GM21367 (cell line): ENCODE measurements around the gene SCRN2.

Experiments used
- ATAC-seq: cut with Tn5 transposase; IDR thresholded peaks from one replicate; pipeline ENCODE4 v1.9.1; 2021; ENCODE audit not compliant: unreplicated experiment

Gene SCRN2

GRCh38 chr17:47808036-47808829 is 32.8 kb downstream of the SCRN2 start:
- ATAC-seq = no peak

GRCh38 chr17:47807421-47807820 is 33.7 kb downstream of the SCRN2 start:
- no peak for ATAC-seq

GRCh38 chr17:47806913-47807255 is 34.2 kb downstream of the SCRN2 start:
- ATAC-seq = no peak

- no peak for ATAC-seq
Observed at GRCh38 chr17:47806026-47806912, 34.8 kb downstream of the SCRN2 start.

- no peak for ATAC-seq
Observed at GRCh38 chr17:47804461-47804860, 36.6 kb downstream of the SCRN2 start.

- ATAC-seq = no peak
Observed at GRCh38 chr17:47803751-47804150, 37.3 kb downstream of the SCRN2 start.

- no peak for ATAC-seq
Observed at GRCh38 chr17:47803201-47803600, 37.9 kb downstream of the SCRN2 start.

GRCh38 chr17:47802341-47803022 is 38.6 kb downstream of the SCRN2 start:
- ATAC-seq = no peak

GRCh38 chr17:47801906-47802305 is 39.2 kb downstream of the SCRN2 start:
- ATAC-seq = no peak

- ATAC-seq = no peak
Observed at GRCh38 chr17:47801176-47801765, 39.8 kb downstream of the SCRN2 start.

- no peak for ATAC-seq
Observed at GRCh38 chr17:47800686-47801085, 40.4 kb downstream of the SCRN2 start.

GRCh38 chr17:47797797-47798196 is 43.3 kb downstream of the SCRN2 start:
- no peak for ATAC-seq

- ATAC-seq = no peak
Observed at GRCh38 chr17:47792979-47793378, 48.1 kb downstream of the SCRN2 start.

- ATAC-seq = no peak
Observed at GRCh38 chr17:47792457-47792856, 48.6 kb downstream of the SCRN2 start.

- no peak for ATAC-seq
Observed at GRCh38 chr17:47791025-47791424, 50.0 kb downstream of the SCRN2 start.

GRCh38 chr17:47789611-47790561 is 51.2 kb downstream of the SCRN2 start:
- no peak for ATAC-seq
